Left lung (tissue), 10 donors: ENCODE measurements around the gene PHC1. TPM values are rescaled to one million over a fixed set of nuclear protein-coding genes. Genes with fewer than 3 reads are reported as not detected.

Experiments
- ATAC-seq: fragments of 200-7000 bp; cut with Tn5 transposase; one replicate; pipeline ENCODE4 v1.9.1; 2020; ENCODE audit warnings: moderate library complexity
- DNase-seq, 4 donors: peaks; one replicate each; pipeline ENCODE4 v3.0.0-alpha.2; 2013 to 2020
- H3K27ac ChIP-seq, 2 donors: fragments of 200-600 bp; sonication (generic) in 1 of 2; one replicate each; pipeline versions ENCODE4 v1.5.0 to v1.8.0; 2020 to 2021
- H3K27me3 ChIP-seq, 2 donors: fragments of 200-600 bp; sonication (generic) in 1 of 2; one replicate each; pipeline versions ENCODE4 v1.5.0 to v1.8.0; 2020 to 2021
- H3K36me3 ChIP-seq, 2 donors: fragments of 200-600 bp; sonication (generic) in 1 of 2; one replicate each; pipeline versions ENCODE4 v1.5.0 to v1.8.0; 2020 to 2021
- H3K4me1 ChIP-seq, 2 donors: fragments of 200-600 bp; one replicate each; pipeline ENCODE4 v1.8.0; 2021
- H3K4me3 ChIP-seq, 2 donors: fragments of 200-600 bp; sonication (generic) in 1 of 2; one replicate each; pipeline versions ENCODE4 v1.5.0 to v1.8.0; 2020 to 2021; ENCODE audit warnings: mild to moderate bottlenecking in 1 of 2
- H3K9me3 ChIP-seq, 2 donors: fragments of 200-600 bp; sonication (generic) in 1 of 2; one replicate each; pipeline versions ENCODE4 v1.5.0 to v1.8.0; 2020 to 2021
- CTCF ChIP-seq, 2 donors: fragments of 200-600 bp; sonication (generic) in 1 of 2; IDR thresholded peaks; one replicate each; pipeline versions ENCODE4 v1.5.0 to v1.8.0; 2021; ENCODE audit warnings: antibody characterized with exemption in 2 of 2
- intact Hi-C, 2 donors: fragments of 100-400 bp; cut with DNase I; formaldehyde crosslinking; loops; one replicate each; pipeline versions ENCODE4 v1.11.2 to v1.14.2; 2022
- polyA plus RNA-seq, 6 donors: library from polyadenylated mRNA; unstranded; fragments of 120-200 nt; gene quantifications; one replicate each; pipeline ENCODE4 v1.2.1, GENCODE V29; 2013; ENCODE audit not compliant: insufficient read length in 6 of 6
- total RNA-seq, 2 donors: library from RNA; stranded (reverse); fragmentation: NEBNext Ultra II Directional; extraction: Animal tissue kit (Norgen Biotek cat#: 25700); gene quantifications; one replicate each; pipeline ENCODE4 v1.2.1, GENCODE V29; 2021
- donor health status: DM: no; HTN: yes; CAD: no.
- donor health status: DM: no; HTN: no; CAD: no.

PHC1 gene
- total and polyA plus RNA-seq, 8 donors = 30.1 to 111 (median 96.4) TPM

GRCh38 chr12:8960176-8960575 is 45.9 kb downstream of the PHC1 start:
- H3K36me3 ChIP-seq = peaks cover 0 to 5% of the 10 kb centered on the region in 2 donors
- no peaks in the 10 kb centered on the region for H3K4me1 ChIP-seq
- no peaks in the 10 kb centered on the region for H3K27me3 ChIP-seq
- no peaks in the 10 kb centered on the region for H3K9me3 ChIP-seq
- DNase-seq (no peak), ATAC-seq (no peak)
- no peak overlapping the region for H3K27ac ChIP-seq
- H3K4me3 ChIP-seq = no peak overlapping the region
- intact Hi-C loops = no loop called here
- TF ChIP-seq CTCF (IDR thresholded peaks at IDR 0.05) = no peak

DNA sequence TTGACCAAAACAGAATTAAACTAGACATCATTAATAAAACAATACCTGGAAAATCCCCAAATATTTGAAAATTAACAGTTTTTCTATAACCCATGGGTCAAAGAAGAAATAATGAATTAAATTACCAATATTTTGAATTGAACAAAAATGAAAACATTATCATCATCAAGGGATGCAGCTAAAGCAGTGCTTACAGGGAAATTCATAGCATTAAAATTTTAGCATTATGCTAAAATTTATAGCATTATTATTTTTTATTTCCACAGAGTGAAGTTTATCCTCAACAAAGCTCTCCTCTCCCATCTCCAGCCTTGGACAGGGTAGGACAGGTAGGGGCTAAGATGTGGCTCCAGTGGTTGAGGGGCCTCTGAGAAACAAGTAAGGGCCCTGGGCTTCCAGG is 54.5 kb downstream of the PHC1 start:
- H3K27ac ChIP-seq = no peak overlapping the region
- intact Hi-C loops = no loop called here
- H3K27me3 ChIP-seq = no peaks in the 10 kb centered on the region
- H3K4me1 ChIP-seq = no peaks in the 10 kb centered on the region
- no peak for TF ChIP-seq CTCF (IDR thresholded peaks at IDR 0.05)
- H3K9me3 ChIP-seq = peaks cover 0 to 36% of the 10 kb centered on the region in 2 donors
- ATAC-seq (no peak), DNase-seq (no peak)
- H3K36me3 ChIP-seq = no peaks in the 10 kb centered on the region
- H3K4me3 ChIP-seq = no peak overlapping the region

DNA sequence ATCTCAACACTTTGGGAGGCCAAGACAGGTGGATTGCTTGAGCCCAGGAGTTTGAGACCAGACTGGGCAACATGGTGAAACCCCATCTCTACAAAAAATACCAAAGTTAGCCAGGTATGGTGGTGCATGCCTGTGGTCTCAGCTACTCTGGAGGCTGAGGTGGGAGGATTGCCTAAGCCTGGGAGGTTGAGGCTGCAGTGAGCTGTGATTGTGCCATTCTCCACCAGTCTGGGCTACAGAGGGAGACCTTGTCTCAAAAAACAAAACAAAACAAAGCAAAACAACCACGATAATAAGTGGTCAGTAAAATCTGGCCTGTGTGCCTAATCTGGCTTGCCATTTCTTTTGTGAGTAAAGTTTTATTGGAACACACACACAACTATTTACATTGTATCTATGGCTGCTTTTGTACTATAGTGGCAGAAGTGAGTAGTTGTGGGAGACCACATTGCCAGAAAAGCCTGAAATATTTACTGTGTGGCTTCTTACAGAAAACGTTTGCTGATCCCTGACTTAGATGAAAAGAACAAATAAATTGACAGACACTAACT is 55.6 kb downstream of the PHC1 start:
- Histone ChIP-seq H3K36me3 (no peaks in the 10 kb centered on the region), H3K27me3 (no peaks in the 10 kb centered on the region), H3K27ac (no peak overlapping the region), H3K4me3 (no peak overlapping the region), H3K9me3 (peaks cover 0 to 39% of the 10 kb centered on the region in 2 donors), H3K4me1 (no peaks in the 10 kb centered on the region)
- DNase-seq = no peak
- TF ChIP-seq CTCF (IDR thresholded peaks at IDR 0.05) = no peak
- no peak for ATAC-seq
- intact Hi-C loops = no loop called here

- no peak for TF ChIP-seq CTCF (IDR thresholded peaks at IDR 0.05)
- no peak for ATAC-seq
- no peaks in the 10 kb centered on the region for H3K4me1 ChIP-seq
- H3K27ac ChIP-seq = no peak overlapping the region
- DNase-seq = no peak
- H3K27me3 ChIP-seq = no peaks in the 10 kb centered on the region
- no peak overlapping the region for H3K4me3 ChIP-seq
- H3K36me3 ChIP-seq = no peaks in the 10 kb centered on the region
- intact Hi-C loops = no loop called here
- peaks cover 0 to 39% of the 10 kb centered on the region in 2 donors for H3K9me3 ChIP-seq
Measured at GRCh38 chr12:8970432-8970831, 56.1 kb downstream of the PHC1 start.

DNA sequence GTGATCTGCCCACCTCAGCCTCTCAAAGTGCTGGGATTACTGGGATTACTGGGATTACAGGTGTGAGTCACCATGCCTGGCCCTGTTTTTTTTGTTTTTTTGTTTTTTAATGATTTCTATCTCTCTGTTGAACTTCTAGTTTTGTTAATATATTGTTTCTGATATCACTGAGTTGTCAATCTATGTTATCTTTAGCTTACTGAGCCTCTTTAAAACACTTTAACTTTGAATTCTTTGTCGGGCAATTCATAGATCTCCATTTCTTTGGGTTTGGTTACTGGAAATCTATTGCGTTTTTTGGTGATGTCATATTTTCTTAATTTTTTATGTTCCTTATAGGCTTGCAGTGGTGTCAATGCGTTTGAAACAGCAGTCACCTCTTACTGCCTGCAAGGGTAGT is 65.8 kb downstream of the PHC1 start:
- Histone ChIP-seq H3K27ac (no peak overlapping the region), H3K27me3 (no peaks in the 10 kb centered on the region), H3K4me1 (no peaks in the 10 kb centered on the region), H3K9me3 (peaks cover 0 to 33% of the 10 kb centered on the region in 2 donors), H3K4me3 (no peak overlapping the region), H3K36me3 (no peaks in the 10 kb centered on the region)
- no peak for ATAC-seq
- no peak for TF ChIP-seq CTCF (IDR thresholded peaks at IDR 0.05)
- DNase-seq = no peak
- intact Hi-C loops = no loop called here
